A549 (cell line): Measurements from ENCODE around the gene MTG2. TPM values are rescaled to one million over a fixed set of nuclear protein-coding genes. Genes with fewer than 3 reads are reported as not detected.

Experiments
- ATAC-seq, 2 experiments: fragments of 200-7000 bp in 1 of 2; fragments of >200 bp in 1 of 2; cut with Nextera tagmentation in 1 of 2; cut with Tn5 transposase in 1 of 2; 3 replicates each; pipeline versions ENCODE4 v1.8.0 to v1.9.1; 2018 to 2020; ENCODE audit warnings: mild to moderate bottlenecking in 1 of 2, moderate library complexity in 1 of 2
- CTCF ChIA-PET: fragments of 300-600 bp; sonication (Branson Sonifier 250); formaldehyde crosslinking; extraction: SDS; loops from one replicate; lab custom pipeline; 2021; ENCODE audit warnings: antibody characterized with exemption, inconsistent platforms; lab: Yijun Ruan, JAX
- POLR2A ChIA-PET: fragments of 350-600 bp; formaldehyde crosslinking; extraction: SDS; loops from one replicate; lab custom pipeline; 2021; ENCODE audit warnings: antibody characterized with exemption, inconsistent platforms; lab: Yijun Ruan, JAX
- DNase-seq, 2 experiments: peaks; one replicate each; pipeline versions ENCODE4 v3.0.0 to v3.0.0-alpha.2; 2011 to 2016; ENCODE audit warnings: low read depth in 1 of 2, low spot score in 1 of 2
- FAIRE-seq: peaks from 2 replicates; lab custom pipeline; 2011; peaks lifted over from hg19 to GRCh38; lab: Jason Lieb, UNC
- H3K27ac ChIP-seq, 2 experiments: fragments of >200 bp; sonication (Bioruptor Twin); formaldehyde crosslinking; 3 replicates each; pipeline ENCODE4 v1.5.1; 2016 to 2017
- H3K4me1 ChIP-seq: fragments of >200 bp; sonication (Bioruptor Twin); formaldehyde crosslinking; 3 replicates; pipeline ENCODE4 v1.6.1; 2016
- H3K4me2 ChIP-seq: fragments of >200 bp; sonication (Bioruptor Twin); formaldehyde crosslinking; 3 replicates; pipeline ENCODE4 v1.6.1; 2016
- H3K4me3 ChIP-seq: fragments of >200 bp; sonication (Bioruptor Twin); formaldehyde crosslinking; 3 replicates; pipeline ENCODE4 v1.5.1; 2016
- H3K9me3 ChIP-seq: fragments of >200 bp; sonication (Bioruptor Twin); formaldehyde crosslinking; 3 replicates; pipeline ENCODE4 v1.6.1; 2016
- BHLHE40 ChIP-seq: IDR thresholded peaks from 2 replicates; pipeline ENCODE4 v1.6.1; 2012; ENCODE audit warnings: low read depth, low read length, inconsistent platforms
- CBX2 ChIP-seq: fragments of 200-600 bp; sonication (generic); IDR thresholded peaks from 2 replicates; pipeline ENCODE4 v1.6.1; 2016; ENCODE audit warnings: low read depth, mild to moderate bottlenecking, borderline replicate concordance
- CHD2 ChIP-seq: fragments of 150-350 bp; IDR thresholded peaks from 2 replicates; pipeline ENCODE4 v1.6.1; 2014; ENCODE audit warnings: low read length; ENCODE audit not compliant: partially characterized antibody
- EHMT2 ChIP-seq: fragments of 200-600 bp; sonication (generic); IDR thresholded peaks from 2 replicates; pipeline ENCODE4 v1.6.1; 2016; ENCODE audit warnings: antibody characterized with exemption, low read depth, mild to moderate bottlenecking, moderate library complexity
- GATA3 ChIP-seq: IDR thresholded peaks from 2 replicates; pipeline ENCODE4 v1.6.1; 2012; ENCODE audit warnings: borderline replicate concordance
- HDAC2 ChIP-seq: fragments of 200-600 bp; sonication (generic); IDR thresholded peaks from 2 replicates; pipeline ENCODE4 v1.6.1; 2016
- HOXA7 ChIP-seq: fragments of 250-450 bp; sonication (Bioruptor Pico); IDR thresholded peaks from 2 replicates; pipeline ENCODE4 v1.5.0; 2020; ENCODE audit warnings: mild to moderate bottlenecking, moderate library complexity
- HOXB13 ChIP-seq: fragments of 250-450 bp; sonication (Bioruptor Pico); IDR thresholded peaks from 2 replicates; pipeline ENCODE4 v1.5.0; 2020; ENCODE audit warnings: low read depth, mild to moderate bottlenecking, moderate library complexity
- HOXB5 ChIP-seq: fragments of 250-450 bp; sonication (Bioruptor Pico); IDR thresholded peaks from 2 replicates; pipeline ENCODE4 v1.5.0; 2020; ENCODE audit warnings: mild to moderate bottlenecking, moderate library complexity
- JUN ChIP-seq, 2 experiments: fragments of >200 bp; sonication (Bioruptor Twin); formaldehyde crosslinking; IDR thresholded peaks; 2 replicates in 1 of 2; 3 replicates in 1 of 2; pipeline ENCODE4 v1.6.1; 2016 to 2017
- RARB ChIP-seq: fragments of 250-450 bp; sonication (Bioruptor Pico); IDR thresholded peaks from 2 replicates; pipeline ENCODE4 v1.8.0; 2021; ENCODE audit warnings: mild to moderate bottlenecking, moderate library complexity
- RNF2 ChIP-seq: fragments of 200-600 bp; sonication (generic); IDR thresholded peaks from 2 replicates; pipeline ENCODE4 v1.6.1; 2016; ENCODE audit warnings: low read depth, mild to moderate bottlenecking, antibody characterized with exemption, moderate library complexity, borderline replicate concordance
- SMC3 ChIP-seq: fragments of >200 bp; sonication (Bioruptor Twin); formaldehyde crosslinking; IDR thresholded peaks from 3 replicates; pipeline ENCODE4 v1.6.1; 2018; ENCODE audit warnings: inconsistent platforms
- SREBF2 ChIP-seq: fragments of 450-650 bp; IDR thresholded peaks from 2 replicates; pipeline ENCODE4 v1.6.1; 2014; ENCODE audit warnings: mild to moderate bottlenecking, moderate library complexity
- TP53 ChIP-seq: fragments of 250-450 bp; sonication (Bioruptor Pico); IDR thresholded peaks from 2 replicates; pipeline ENCODE4 v1.5.0; 2021; ENCODE audit warnings: mild to moderate bottlenecking, moderate library complexity
- ZC3H11A ChIP-seq: fragments of 450-650 bp; IDR thresholded peaks from 2 replicates; pipeline ENCODE4 v1.6.1; 2014; ENCODE audit warnings: antibody characterized with exemption, mild to moderate bottlenecking
- ZFP36 ChIP-seq: fragments of 450-650 bp; IDR thresholded peaks from 2 replicates; pipeline ENCODE4 v1.6.1; 2014; ENCODE audit warnings: borderline replicate concordance; ENCODE audit not compliant: partially characterized antibody
- WGBS: methylation state at CpG from one replicate; pipeline ENCODE4 v1.1.6; 2017; ENCODE audit errors: missing lambda C conversion rate; 5-methylcytosine and 5-hydroxymethylcytosine counted together
- polyA plus RNA-seq, 4 experiments: library from polyadenylated mRNA; depleted of rRNA in 3 of 4; stranded (reverse); fragments of >200 nt; fragmentation: RNase III in 1 of 4; extraction: RNeasy Plus Mini Kit Qiagen cat#74134 plus additional on column Dnase treatment in 1 of 4; gene quantifications; 2 replicates in 3 of 4; 3 replicates in 1 of 4; pipeline ENCODE4 v1.2.3, GENCODE V29; 2011 to 2017
- TF ChIP-seq, protein P1 (sequence below): fragments of >200 bp; sonication (Bioruptor Twin); formaldehyde crosslinking; IDR thresholded peaks from 2 replicates; pipeline ENCODE4 v1.6.1; 2016
- TF ChIP-seq, protein P2 (sequence below): IDR thresholded peaks from 2 replicates; pipeline ENCODE4 v1.6.1; 2012; ENCODE audit warnings: low read depth, borderline replicate concordance
- TF ChIP-seq, protein P3 (sequence below): IDR thresholded peaks from 2 replicates; pipeline ENCODE4 v1.6.1; 2012
- TF ChIP-seq, protein P4 (sequence below): fragments of 200-600 bp; sonication (generic); IDR thresholded peaks from 2 replicates; pipeline ENCODE4 v1.6.1; 2016; ENCODE audit warnings: antibody characterized with exemption, mild to moderate bottlenecking, moderate library complexity
- TF ChIP-seq, protein P5 (sequence below): IDR thresholded peaks from 2 replicates; pipeline ENCODE4 v1.6.1; 2012
- TF ChIP-seq, protein P6 (sequence below): fragments of 250-450 bp; sonication (Bioruptor Pico); IDR thresholded peaks from 2 replicates; pipeline ENCODE4 v1.5.0; 2021; ENCODE audit warnings: mild to moderate bottlenecking, moderate library complexity, borderline replicate concordance

The MTG2 gene
- polyA plus RNA-seq, 2 of the 4 experiments (the other 2 are of a cell fraction): 21.9 to 28.7 TPM

DNA sequence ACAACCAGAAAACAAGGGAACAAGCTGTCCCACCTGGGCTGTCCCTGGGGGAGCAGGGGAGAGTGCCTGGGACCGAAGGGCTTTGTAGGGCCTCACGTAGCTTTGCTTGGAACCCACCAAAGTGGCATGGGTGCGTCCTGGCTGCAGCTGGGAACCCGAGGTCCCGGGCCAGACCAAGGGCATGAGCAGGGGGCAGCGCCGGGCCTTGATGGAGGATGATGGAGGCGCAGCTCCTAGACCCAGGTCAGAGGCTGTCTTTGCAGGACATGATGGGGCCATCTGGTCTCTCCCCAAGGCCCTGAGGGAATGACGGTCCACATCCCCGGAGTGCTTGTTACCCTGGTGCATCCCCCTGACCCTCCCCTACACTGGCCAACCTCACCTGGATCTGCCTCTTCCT, 47.9 kb downstream of the MTG2 start:
- CTCF ChIA-PET: no interaction called here
- WGBS: 63% methylated on average over 10 of the region's 10 CpGs

DNA sequence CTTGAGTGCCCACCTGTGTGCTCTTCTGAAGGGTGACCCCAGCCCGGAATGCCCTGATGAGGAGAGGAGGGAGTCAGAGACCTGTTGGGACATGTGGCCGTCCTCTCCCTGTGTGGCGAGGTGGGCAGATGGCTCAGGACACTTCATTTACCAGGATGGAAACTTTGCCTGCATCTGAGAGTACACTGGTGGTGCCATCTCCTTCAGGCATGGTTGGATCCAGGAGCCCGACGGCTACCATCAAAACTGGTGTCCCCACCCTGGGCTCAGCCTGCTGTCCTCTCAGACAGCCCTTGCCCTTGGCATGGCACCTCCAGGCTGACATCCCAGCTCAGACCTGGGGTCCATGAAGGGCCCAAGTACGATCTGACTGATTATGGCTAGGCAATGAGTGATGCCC, 48.5 kb downstream of the MTG2 start:
- DNase-seq: no peak
- CTCF ChIA-PET: interaction anchor here (1.5 to 1.7 kb wide), 2 partner anchors 9 to 14 kb away, joined by 4 read pairs; no protein-coding TSS in a partner anchor
- no peak for ATAC-seq
- H3K27ac ChIP-seq: no peak overlapping the region
- no peak for FAIRE-seq
- no peak for TF ChIP-seq HOXB13 (CRISPR knock-in tag)
- TF ChIP-seq, all 56 proteins: peak for 0
- Histone ChIP-seq H3K4me2 (no peak overlapping the region), H3K9me3 (no peaks in the 10 kb centered on the region), H3K4me3 (no peak overlapping the region), H3K4me1 (no peaks in the 10 kb centered on the region)
- 36% methylated on average over 6 of the region's 6 CpGs for WGBS
- POLR2A ChIA-PET: no interaction called here

More for the DNA sequence above, 47.9 kb downstream of the MTG2 start:
- no peaks in the 10 kb centered on the region for H3K4me1 ChIP-seq
- no peak overlapping the region for H3K4me2 ChIP-seq
- no peak overlapping the region for H3K4me3 ChIP-seq
- TF ChIP-seq HOXA7 (CRISPR knock-in tag): no peak
- TF ChIP-seq ZC3H11A: no peak
- TF ChIP-seq, protein P1, sequence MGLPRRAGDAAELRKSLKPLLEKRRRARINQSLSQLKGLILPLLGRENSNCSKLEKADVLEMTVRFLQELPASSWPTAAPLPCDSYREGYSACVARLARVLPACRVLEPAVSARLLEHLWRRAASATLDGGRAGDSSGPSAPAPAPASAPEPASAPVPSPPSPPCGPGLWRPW: no peak
- no peak for TF ChIP-seq RARB (CRISPR knock-in tag)
- no peak for TF ChIP-seq CBX2
- TF ChIP-seq HOXB5 (CRISPR knock-in tag): no peak
- TF ChIP-seq, protein P2, sequence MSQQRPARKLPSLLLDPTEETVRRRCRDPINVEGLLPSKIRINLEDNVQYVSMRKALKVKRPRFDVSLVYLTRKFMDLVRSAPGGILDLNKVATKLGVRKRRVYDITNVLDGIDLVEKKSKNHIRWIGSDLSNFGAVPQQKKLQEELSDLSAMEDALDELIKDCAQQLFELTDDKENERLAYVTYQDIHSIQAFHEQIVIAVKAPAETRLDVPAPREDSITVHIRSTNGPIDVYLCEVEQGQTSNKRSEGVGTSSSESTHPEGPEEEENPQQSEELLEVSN: no peak
- no peak for TF ChIP-seq BHLHE40
- no peak for TF ChIP-seq ZFP36
- no peak for TF ChIP-seq CHD2
- TF ChIP-seq TP53 (CRISPR knock-in tag): no peak
- no peak for TF ChIP-seq HDAC2
- TF ChIP-seq SMC3: no peak
- TF ChIP-seq GATA3: no peak
- no peak overlapping the region for H3K27ac ChIP-seq
- DNase-seq: no peak
- H3K9me3 ChIP-seq: no peaks in the 10 kb centered on the region
- POLR2A ChIA-PET: no interaction called here
- no peak for FAIRE-seq
- ATAC-seq: no peak

DNA sequence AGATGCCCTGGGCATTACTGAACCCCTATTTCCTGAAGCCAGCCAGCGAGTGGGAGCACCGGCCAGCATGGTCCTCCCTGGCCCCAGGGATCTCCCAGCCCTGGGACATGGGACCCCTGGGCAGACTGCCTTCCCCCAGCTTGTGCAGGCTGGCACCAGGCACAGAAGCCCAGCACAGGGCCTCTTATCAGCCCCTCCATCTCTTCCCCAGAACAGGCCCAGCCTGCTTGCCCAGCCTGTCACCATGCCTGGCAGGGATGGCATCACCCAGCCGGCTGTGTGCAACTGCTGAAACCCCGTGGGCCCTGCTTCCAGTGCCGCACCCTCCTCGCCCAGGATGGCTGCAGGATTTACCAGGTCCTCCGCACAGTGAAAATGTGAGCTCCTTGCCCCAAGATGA, 49.4 kb downstream of the MTG2 start:
- no peak for ATAC-seq
- no peak overlapping the region for H3K27ac ChIP-seq

More for the DNA sequence above, 49.4 kb downstream of the MTG2 start:
- no peak for DNase-seq
- no peaks in the 10 kb centered on the region for H3K4me1 ChIP-seq
- ChIA-PET POLR2A (no interaction called here), CTCF (interaction anchor here (0.8 to 1.7 kb wide), 4 partner anchors 10 to 150 kb away, joined by 3 to 4 read pairs (median 4); no protein-coding TSS in a partner anchor)
- TF ChIP-seq, protein P3, sequence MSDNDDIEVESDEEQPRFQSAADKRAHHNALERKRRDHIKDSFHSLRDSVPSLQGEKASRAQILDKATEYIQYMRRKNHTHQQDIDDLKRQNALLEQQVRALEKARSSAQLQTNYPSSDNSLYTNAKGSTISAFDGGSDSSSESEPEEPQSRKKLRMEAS: no peak
- no peak for TF ChIP-seq ZFP36
- TF ChIP-seq CHD2: no peak
- TF ChIP-seq SREBF2: no peak
- TF ChIP-seq CBX2: no peak
- no peak for TF ChIP-seq JUN (IDR thresholded peaks at IDR 0.05)
- TF ChIP-seq EHMT2: no peak
- TF ChIP-seq, protein P4, sequence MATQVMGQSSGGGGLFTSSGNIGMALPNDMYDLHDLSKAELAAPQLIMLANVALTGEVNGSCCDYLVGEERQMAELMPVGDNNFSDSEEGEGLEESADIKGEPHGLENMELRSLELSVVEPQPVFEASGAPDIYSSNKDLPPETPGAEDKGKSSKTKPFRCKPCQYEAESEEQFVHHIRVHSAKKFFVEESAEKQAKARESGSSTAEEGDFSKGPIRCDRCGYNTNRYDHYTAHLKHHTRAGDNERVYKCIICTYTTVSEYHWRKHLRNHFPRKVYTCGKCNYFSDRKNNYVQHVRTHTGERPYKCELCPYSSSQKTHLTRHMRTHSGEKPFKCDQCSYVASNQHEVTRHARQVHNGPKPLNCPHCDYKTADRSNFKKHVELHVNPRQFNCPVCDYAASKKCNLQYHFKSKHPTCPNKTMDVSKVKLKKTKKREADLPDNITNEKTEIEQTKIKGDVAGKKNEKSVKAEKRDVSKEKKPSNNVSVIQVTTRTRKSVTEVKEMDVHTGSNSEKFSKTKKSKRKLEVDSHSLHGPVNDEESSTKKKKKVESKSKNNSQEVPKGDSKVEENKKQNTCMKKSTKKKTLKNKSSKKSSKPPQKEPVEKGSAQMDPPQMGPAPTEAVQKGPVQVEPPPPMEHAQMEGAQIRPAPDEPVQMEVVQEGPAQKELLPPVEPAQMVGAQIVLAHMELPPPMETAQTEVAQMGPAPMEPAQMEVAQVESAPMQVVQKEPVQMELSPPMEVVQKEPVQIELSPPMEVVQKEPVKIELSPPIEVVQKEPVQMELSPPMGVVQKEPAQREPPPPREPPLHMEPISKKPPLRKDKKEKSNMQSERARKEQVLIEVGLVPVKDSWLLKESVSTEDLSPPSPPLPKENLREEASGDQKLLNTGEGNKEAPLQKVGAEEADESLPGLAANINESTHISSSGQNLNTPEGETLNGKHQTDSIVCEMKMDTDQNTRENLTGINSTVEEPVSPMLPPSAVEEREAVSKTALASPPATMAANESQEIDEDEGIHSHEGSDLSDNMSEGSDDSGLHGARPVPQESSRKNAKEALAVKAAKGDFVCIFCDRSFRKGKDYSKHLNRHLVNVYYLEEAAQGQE: no peak
- TF ChIP-seq RNF2: no peak
- TF ChIP-seq, protein P5, sequence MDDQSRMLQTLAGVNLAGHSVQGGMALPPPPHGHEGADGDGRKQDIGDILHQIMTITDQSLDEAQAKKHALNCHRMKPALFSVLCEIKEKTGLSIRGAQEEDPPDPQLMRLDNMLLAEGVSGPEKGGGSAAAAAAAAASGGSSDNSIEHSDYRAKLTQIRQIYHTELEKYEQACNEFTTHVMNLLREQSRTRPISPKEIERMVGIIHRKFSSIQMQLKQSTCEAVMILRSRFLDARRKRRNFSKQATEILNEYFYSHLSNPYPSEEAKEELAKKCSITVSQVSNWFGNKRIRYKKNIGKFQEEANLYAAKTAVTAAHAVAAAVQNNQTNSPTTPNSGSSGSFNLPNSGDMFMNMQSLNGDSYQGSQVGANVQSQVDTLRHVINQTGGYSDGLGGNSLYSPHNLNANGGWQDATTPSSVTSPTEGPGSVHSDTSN: no peak
- TF ChIP-seq, protein P6, sequence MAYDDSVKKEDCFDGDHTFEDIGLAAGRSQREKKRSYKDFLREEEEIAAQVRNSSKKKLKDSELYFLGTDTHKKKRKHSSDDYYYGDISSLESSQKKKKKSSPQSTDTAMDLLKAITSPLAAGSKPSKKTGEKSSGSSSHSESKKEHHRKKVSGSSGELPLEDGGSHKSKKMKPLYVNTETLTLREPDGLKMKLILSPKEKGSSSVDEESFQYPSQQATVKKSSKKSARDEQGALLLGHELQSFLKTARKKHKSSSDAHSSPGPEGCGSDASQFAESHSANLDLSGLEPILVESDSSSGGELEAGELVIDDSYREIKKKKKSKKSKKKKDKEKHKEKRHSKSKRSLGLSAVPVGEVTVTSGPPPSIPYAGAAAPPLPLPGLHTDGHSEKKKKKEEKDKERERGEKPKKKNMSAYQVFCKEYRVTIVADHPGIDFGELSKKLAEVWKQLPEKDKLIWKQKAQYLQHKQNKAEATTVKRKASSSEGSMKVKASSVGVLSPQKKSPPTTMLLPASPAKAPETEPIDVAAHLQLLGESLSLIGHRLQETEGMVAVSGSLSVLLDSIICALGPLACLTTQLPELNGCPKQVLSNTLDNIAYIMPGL (CRISPR knock-in tag): no peak
- no peak for FAIRE-seq
- H3K9me3 ChIP-seq: no peaks in the 10 kb centered on the region
- no peak overlapping the region for H3K4me2 ChIP-seq
- 33% methylated on average over 5 of the region's 7 CpGs for WGBS
- no peak overlapping the region for H3K4me3 ChIP-seq
